HG02885 (cell line): ENCODE results near the gene CCP110.

Source experiments
- ATAC-seq: cut with Tn5 transposase; IDR thresholded peaks from one replicate; pipeline ENCODE4 v1.9.1; 2021; ENCODE audit warnings: mild to moderate bottlenecking; ENCODE audit not compliant: unreplicated experiment, poor library complexity

The CCP110 gene

GRCh38 chr16:19588661-19589060 lies 64.9 kb downstream of the CCP110 start:
- ATAC-seq: no peak

- no peak for ATAC-seq
These were observed 65.4 kb downstream of the CCP110 start for GRCh38 chr16:19589106-19589505.

- ATAC-seq: no peak
These were observed 66.1 kb downstream of the CCP110 start for GRCh38 chr16:19589771-19590302.

- no peak for ATAC-seq
These were observed 71.5 kb downstream of the CCP110 start for GRCh38 chr16:19595043-19595767.

GRCh38 chr16:19598805-19599510 lies 75.2 kb downstream of the CCP110 start:
- ATAC-seq: no peak

- ATAC-seq: no peak
These were observed 76.4 kb downstream of the CCP110 start for GRCh38 chr16:19599968-19600716.

GRCh38 chr16:19601083-19601976 lies 77.6 kb downstream of the CCP110 start:
- no peak for ATAC-seq
